Activated CD4-positive, alpha-beta T cell treated with anti-CD3 and anti-CD28 coated beads, Interleukin-2, amount 50 U/mL, for 48 hours (primary cell): Measurements from ENCODE around the gene NRN1.

Experiments
- DNase-seq, 2 experiments: peaks; one replicate each; pipeline ENCODE4 v3.0.0-alpha.2; 2020

NRN1 gene

GRCh38 chr6:6002005-6002847, 4.5 kb downstream of the NRN1 start:
- no peak for DNase-seq

- no peak for DNase-seq
Observed at GRCh38 chr6:6001443-6001842, 5.3 kb downstream of the NRN1 start.

DNA sequence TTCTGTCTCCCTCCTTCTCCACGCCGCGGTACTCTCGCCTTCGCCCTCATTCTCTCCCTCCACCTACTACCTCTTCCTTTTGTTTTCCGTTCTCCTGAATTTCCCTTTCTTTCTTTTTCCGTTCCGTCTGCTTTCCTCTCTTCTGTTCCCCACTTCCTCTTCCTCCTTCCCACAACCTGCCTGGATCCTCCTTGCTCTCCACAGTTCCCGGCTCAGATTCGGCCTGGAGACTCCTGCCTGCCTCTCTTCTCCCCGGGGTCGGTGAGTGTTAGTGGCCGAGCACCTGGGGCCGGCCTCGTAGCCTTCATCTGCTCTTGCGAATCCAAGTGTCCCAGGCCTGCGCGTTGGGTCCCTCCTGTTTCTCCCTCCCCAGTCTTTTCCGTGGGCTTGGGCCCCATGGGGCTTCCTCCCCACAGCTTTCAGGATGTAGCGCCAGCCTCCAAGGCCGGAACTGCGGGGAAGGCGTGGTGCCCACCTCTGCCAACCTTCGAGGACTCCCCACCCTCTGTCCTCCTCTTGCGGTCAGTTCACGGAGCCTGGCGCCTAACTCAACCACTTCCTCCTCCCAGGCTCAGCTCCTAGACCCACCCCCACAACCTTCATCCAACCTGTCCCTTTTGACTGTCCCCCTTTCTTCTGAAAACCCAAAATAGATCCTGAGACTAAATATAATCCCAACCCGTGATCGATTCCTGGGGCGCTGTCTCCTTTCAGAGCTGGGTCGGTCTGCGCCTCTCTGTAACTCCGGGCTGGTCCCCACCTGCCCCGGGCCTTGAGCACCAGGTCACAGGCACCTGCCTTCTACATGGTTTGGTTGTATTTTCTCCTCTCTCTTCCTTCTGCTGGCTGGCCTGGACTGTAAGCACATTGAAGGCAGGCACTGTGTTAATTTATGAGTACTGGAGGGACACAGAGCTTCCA, 6.8 kb downstream of the NRN1 start:
- DNase-seq: no peak

DNA sequence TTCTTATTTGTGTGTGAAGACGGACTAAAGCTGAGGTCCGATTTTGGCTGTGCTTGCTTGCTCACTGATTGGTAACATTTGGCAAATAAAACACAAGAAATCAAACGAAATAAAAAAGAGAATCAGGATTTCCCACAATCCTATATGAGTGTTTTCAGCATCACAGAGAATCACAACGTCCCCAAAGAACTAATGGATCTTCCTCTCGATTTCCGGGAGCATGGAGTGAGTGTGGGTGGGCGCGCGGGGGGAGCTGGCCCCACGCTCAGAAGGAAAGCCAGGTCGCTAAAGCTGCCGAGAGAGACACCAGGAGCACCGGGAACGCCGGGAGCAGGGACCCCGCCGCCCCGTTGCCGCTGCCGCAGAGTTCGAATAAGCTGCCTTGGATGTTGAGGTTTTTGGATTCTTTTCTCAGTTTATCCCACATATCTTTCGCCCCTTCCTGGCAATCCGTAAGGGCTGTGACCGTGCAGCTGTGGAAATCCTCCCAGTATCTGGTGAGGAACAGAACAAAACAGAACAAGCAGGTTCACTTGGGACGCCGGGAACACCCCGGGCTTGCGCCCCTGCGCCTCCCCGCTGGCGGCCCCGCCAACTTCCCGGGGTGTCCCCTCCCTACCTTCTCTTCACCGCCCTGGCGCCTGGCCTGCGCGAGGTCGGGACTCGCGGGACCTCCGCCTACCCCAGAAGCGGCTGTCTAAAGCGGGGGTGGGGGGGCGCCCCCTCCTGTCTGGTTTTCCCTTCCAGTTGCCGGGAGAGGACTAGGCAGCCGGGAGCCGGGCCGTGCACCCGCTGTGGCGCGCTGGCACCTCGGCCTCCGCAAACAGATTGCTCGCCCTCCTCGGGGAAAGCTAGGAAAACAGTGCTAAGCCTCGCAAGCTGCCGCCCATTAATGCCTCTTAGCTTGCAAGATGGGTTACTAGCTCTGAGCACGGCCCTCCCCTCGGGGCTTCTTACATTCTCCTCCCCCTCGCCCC, 7.7 kb downstream of the NRN1 start:
- peak in 1 of 2 experiments; percentile 24 for DNase-seq

DNA sequence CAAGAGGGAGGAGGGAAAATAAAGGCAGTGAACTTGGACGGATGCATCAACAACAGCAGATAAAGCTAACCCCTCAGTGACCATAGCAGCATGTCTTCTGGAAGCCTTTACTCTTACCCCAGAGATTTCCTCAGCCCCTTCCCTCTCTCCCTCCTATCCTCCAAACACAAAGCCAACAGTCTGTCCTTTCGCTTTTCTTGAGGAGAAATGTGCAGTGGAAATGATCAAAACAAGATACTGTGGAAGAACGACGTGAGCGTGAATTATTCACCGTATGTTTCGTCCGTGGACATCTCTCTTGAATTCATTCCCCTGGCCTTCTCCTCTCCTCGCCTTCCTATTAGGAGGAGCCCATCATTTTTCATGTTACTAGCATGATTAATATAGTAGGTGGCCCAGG, 8.5 kb downstream of the NRN1 start:
- DNase-seq: no peak

DNA sequence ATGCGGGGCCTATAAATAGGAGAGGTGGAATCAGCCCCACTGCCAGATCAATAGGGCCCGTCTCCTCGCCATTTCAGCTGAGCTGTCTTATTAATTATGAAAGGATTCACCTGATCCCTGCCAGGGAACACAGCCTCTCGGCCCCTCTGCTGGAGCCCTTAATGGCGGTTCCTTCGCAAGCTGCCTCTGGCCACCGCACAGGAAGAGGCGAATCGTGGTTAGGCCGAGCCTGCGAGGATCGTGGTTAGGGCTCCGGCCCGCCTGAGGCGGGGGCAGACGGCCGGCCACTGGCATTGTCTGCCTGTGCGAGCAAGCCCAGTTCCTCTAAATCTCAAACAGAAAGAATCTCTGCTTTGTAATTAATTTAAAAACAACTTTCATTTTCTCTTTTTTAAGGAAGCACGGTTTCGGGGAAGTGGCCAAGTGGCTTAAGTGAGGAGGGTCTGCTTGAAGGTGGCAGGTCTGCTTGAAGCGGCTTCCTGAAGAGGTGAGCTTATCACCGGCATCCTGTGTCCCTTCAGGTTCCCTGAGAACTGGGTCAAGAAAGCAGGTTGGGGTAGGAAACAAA, 9.2 kb downstream of the NRN1 start:
- DNase-seq: peak in 1 of 2 experiments; percentile 19

DNA sequence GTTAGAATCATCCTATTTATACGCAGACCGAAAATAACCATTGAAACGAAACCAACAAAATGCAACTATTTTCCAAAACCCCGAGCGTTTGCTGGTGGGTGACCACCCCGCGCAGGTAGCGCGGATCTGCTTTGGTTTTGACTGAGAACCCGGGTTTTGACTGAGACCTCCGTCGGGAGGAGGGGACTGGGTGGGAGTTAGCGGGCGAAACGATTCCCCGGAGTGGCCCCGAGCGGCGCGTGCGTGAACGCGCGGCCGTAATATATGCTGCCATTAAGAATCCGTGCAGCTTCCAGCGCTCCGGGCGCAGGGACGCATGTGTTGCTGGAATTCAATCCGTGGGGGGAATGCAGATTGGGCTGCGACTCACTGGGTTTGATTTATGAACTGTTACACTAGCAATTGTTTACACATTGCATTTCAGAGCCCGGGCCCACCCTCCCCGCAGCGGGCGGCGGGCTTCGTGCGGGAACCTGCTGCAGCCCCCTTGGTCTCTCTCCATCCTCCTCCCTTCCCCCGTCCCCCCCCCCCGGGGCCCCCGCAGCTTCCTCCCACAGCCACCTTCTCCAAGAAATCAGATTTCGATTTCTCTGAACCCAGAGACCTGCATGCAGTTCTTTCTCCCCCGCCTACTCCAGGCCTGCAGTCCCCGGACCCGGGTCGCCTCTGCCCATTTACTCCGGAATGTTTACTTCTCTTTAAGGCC, 9.9 kb downstream of the NRN1 start:
- peak in 1 of 2 experiments; percentile 26 for DNase-seq

- DNase-seq: peak in 1 of 2 experiments; percentile 54
Observed at GRCh38 chr6:5995949-5996713, 10.6 kb downstream of the NRN1 start.

DNA sequence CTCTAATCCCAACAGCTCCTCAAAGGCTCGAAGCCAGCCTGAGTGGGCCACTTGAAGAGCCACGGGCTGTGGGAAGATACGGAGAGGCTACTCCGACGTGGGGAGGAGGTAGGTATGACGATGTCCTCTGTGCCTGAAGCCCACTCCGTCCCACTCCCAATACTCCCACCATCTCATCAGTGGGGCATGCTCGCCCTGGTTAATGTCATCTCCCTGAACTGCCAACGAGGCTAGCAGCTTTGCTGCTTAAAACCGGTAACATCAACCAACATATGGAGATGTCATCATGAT, 11.1 kb downstream of the NRN1 start:
- DNase-seq: no peak

- no peak for DNase-seq
Observed at GRCh38 chr6:5994999-5995657, 11.6 kb downstream of the NRN1 start.

GRCh38 chr6:5994234-5994998, 12.3 kb downstream of the NRN1 start:
- DNase-seq: no peak

DNA sequence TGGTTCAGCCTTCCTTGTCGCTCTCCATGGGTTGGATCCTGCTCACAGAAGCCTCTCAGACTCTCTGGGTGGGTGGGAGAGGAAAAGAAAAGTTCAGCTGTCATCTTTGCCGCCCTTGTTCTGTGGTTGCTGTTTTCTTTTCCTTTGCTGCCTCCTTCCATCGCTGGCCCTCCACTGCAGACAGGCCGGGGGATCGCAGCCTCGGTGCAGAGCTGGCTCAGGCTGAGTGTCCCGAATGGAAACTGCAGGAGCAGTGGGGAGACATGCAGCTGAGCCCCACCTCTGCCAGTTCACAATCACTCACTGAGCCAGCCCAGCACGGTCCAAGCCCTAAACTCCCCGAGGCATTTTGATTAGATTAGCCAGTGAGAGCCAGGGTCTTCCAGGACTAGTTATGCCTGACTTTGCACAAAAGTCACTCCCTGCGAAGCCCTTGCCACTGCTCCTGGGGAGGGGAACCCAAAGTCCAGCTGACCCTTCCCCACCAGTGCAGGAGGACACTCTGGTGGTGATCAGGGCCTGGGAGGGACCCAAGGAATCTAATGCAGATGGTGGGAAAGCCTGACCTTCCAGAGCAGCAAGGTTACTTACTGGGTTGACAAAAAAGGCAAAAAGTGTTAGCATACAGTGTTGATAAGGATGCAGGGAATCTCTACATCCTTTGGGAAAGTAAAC, 14.0 kb downstream of the NRN1 start:
- no peak for DNase-seq

- DNase-seq: no peak
Observed at GRCh38 chr6:5990786-5991185, 15.9 kb downstream of the NRN1 start.

DNA sequence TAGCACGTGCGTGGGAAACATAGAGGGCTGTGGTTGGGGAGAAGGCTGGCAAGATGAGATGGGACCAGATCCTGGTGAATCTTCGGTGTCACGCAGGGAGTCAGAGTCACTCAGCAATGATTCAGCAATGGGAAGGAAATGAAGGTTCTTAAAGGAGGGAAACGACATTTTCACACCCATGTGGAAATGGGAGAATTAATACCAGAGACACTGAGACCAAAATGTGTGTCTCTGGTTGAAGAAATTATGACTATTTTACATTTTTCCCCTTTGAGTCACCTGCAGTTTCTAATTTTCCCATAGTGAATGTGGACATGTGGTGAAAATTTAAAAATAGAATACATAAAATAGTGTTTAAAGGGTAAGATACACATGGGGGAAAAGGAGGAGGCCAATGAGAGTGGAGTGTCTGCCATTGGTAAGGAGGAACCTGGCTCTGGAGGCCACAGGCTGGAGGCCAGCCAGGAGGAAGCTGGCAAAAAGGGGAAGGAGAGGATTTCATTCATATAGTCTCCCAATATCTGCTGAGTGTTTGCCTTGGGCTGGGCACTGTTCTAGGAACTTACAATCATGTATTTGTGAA, 17.5 kb downstream of the NRN1 start:
- DNase-seq: no peak

GRCh38 chr6:5986861-5987260, 19.9 kb downstream of the NRN1 start:
- no peak for DNase-seq

DNA sequence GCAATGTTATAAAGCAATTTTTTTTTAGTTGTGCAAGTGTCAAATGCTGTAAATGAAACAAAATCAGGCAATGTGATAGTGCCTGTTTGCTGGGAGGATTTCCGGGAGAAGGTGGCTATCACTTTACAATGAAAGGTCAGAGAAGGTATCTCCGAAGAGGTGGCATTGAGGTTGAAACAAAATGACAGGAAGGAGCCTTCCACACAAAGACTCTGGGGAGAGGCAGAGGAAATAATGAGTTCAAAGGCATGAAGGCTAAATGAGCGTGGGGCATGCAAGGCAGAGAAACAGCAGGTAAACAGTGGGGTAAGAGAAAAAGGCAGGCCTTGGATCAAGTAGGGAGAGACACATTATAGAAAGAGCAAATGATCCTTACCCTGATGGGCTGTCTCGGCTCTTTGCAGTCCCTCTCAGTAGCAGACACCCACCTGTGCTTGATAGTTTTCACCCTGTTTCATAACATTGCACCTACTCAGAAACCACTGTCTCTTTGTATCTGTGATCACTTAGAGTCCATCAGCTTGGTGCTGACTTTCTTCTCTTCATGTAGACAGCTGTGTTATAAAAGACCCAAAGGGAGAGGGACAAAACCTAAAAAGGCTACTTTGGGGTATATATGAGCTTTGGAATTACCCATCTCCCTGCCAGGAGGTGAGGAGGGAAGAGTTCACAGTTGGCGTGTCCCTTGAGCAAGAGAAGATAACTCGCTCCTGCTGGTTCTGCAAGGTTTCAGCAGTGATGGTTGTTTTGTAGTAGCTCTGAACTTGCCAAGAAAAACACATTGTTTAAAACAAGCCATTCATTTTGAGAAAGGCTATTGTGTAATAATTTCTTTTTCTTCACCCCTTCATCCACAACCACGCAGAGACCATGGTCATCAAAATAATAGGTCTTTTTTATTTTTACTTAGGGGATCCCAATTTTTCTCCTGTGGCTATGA, 22.3 kb downstream of the NRN1 start:
- DNase-seq: no peak
